DOHH2 (cell line): Measurements from ENCODE around the gene STARD3.

Source experiments
- CTCF ChIP-seq: fragments of 200-600 bp; sonication (generic); IDR thresholded peaks from one replicate; pipeline ENCODE4 v1.5.1; 2014; ENCODE audit warnings: antibody characterized with exemption, mild to moderate bottlenecking, low read depth, low read length; ENCODE audit not compliant: poor library complexity, severe bottlenecking
- EZH2phosphoT487 ChIP-seq: fragments of 200-600 bp; sonication (generic); IDR thresholded peaks from 2 replicates; pipeline ENCODE4 v1.6.1; 2017; ENCODE audit warnings: borderline replicate concordance, mild to moderate bottlenecking, antibody characterized with exemption, low read length, moderate library complexity, mixed read lengths

- TF ChIP-seq CTCF, result no peak
- TF ChIP-seq EZH2phosphoT487, result no peak
These were observed 41.6 kb downstream of the STARD3 start for GRCh38 chr17:39678340-39679116.
